DMS 273 (cell line): ENCODE results near the gene ADGRG6.
"Not testable (repeated sequence)": the region's sequence is repeated elsewhere in the genome, so short reads cannot be mapped to it uniquely, and the experiment has no call there.

Experiments
- DNase-seq: peaks from one replicate; lab custom pipeline; 2025; ENCODE audit not compliant: unreplicated experiment; lab: John Stamatoyannopoulos, UW

Gene ADGRG6

DNA sequence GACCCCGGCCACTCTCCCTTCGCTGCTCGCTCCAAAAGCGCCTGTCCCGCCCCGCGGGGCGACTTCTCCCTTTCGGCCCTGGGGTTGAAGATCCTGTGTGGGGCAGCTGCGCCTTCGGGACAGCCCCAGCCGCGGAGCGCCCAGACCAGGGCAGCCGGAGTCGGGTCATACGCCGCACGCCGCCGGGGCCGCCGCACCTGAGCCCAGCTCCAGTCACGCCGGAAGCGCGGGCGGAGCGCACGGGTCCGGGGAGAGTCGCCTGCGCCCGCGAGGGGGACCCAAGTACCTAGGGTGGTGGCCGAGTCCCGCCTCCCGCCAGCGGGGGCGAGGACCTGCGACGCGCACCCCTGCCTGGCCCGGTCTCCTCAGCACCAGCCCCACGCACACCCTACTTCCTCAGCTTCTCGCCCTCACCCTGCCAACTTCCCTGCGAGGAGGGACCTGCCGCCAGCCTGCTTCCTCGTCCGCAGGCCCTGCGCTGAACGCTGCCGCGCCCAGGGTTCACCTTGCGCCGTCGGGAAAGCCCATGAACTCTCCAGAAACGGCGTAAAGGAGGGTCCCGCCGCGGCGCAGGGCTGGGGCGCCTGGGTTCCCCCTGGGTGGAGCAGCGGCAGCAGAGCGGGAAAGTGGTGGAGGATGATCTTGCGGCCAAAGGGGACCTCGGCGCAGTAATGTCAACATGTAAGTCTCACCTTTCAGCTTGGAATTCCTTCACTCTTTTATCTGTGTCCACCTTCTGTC lies at the start of gene ADGRG6:
Gene ADGRG6 (plus strand): TSS at position 357 of the 741 bp plus-strand sequence. CDS start 323 bp downstream, at position 680.
- peak; percentile 65 for DNase-seq

- no peak for DNase-seq
These were observed 47.3 kb upstream of the ADGRG6 start for GRCh38 chr6:142254513-142254912.

DNA sequence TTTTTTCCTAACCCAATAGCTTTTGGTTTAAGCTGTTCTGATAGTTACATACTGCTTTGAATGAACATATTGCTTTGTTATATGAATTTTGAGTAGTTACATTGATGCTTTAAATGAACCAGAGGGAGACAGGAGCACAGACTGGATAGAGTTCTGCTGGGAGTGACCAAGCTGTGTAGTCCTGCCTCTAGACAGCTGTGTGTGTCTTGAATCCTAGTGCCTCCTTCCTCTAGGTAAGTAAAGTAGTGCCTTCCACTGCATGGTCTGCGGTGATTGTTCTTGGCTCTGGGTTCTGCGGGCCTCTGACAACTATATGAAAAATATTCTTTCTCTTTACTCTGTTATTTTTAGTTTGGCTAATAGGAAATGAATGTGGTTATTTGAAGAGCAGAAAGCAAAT lies 46.0 kb upstream of the ADGRG6 start:
- DNase-seq, result no peak

DNA sequence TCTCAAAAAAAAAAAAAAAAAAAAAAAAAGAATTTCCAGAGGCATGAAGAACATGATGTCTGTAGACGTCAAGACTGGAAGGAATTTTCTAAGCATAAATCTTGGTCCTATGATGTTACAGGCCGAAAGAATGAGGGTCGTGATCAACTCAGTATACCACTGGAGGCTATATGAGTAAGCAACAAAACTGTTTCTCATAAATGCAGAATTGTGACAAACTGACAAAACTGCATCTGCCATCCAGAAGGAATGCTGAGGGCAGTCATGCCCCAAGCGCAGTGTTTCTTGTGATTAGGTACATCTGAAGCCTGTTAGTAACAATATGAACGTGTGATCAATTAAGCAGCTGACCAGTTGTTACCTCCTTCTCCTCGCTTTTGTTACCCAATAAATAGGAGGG lies 43.5 kb upstream of the ADGRG6 start:
- DNase-seq, result no peak

GRCh38 chr6:142258757-142259156 lies 43.0 kb upstream of the ADGRG6 start:
- no peak for DNase-seq

DNA sequence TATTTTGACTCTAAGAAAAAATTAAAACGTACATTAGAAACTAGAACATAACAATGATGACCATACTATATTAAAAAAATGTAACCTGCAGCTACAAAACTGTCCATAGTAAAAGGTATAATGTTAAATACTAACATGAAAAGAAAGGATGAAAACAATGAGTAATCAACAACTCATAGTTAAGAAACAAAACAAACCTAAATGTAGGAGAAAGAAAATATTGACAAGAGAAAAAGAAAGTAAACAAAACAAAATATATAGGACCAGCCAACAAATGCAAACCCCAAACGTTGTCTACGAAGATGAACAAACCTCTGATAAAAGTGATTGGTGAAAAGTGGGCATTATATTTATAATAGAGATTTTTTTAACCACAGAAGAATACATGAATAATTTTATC lies 41.1 kb upstream of the ADGRG6 start:
- no peak for DNase-seq

DNA sequence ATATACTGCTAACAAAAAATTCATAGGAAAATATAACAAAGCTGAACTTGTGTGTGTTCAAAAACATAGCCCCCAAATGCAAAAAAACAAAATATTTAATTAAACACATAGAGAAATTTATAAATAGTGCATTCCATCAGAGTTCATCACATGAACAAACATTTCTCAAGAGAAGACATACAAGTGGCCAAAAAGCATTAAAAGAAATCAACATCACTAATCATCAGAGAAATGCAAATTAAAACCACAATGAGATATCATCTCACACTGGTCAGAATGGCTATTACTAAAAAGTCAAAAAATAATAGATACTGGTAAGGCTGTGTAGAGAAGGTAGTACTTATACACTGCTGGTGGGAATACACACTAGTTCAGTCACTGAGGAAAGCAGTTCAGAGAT lies 39.6 kb upstream of the ADGRG6 start:
- DNase-seq, result no peak

DNA sequence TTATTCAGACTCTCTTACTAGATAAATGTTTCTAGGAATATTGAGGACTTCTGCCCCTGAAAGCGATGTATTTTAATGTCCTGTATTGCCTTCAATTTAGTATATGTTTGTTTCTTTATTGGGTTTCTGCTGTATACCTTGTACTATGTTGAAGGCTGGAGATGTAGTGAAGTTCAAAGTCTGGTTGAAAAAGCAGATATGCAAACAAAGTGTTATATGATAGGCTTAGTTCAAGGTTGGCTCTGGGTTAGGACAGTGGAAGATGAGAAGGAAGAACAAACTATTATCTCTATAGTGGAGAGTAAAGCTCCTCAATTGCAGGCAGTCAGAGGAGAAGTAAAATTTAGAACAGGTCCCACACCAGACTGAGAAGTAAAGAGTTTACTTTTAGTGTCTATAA lies 36.3 kb upstream of the ADGRG6 start:
- no peak for DNase-seq

GRCh38 chr6:142266060-142266459 lies 35.7 kb upstream of the ADGRG6 start:
- no peak for DNase-seq

DNA sequence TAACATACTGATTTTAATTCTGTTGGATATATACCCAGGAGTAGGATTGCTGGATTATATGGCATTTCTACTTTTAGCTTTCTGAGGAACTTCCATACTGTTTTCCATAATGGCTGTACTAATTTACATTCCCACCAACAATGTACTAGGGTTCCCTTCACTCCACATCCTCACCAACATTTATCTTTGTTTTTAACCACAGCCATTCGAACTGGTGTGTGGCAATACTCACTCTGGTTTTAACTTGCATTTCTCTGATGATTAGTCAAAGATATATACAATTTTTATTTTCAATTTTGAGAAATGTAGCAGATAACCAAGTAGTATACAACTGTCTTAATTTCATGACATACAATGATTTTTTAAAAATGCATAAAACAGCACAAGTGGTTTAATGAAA lies 30.3 kb upstream of the ADGRG6 start:
- DNase-seq, result no peak

GRCh38 chr6:142274656-142275055 lies 27.2 kb upstream of the ADGRG6 start:
- DNase-seq, result no peak

GRCh38 chr6:142275236-142276006 lies 26.4 kb upstream of the ADGRG6 start:
- DNase-seq, result no peak

GRCh38 chr6:142276256-142276655 lies 25.6 kb upstream of the ADGRG6 start:
- DNase-seq, result no peak

- no peak for DNase-seq
These were observed 22.2 kb upstream of the ADGRG6 start for GRCh38 chr6:142279350-142280180.

DNA sequence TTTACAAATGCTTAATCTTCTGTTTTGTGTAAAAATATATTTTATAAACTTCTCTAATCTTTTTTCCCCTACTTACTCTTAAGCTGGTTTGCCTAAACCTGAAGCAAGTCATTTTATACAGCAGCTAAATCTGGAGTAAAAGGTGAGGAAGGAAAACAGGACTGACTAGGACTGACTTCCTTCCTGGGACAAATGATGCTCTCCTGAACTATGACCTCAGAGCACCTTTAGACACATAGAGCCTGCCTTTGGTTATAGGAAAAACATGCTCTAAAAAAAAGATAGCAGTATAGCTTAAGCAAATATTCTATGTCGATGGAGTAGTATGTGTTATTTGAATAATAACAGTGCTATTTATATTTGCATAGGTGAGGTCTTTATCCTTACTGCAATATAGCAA lies 21.5 kb upstream of the ADGRG6 start:
- no peak for DNase-seq

- no peak for DNase-seq
These were observed 20.9 kb upstream of the ADGRG6 start for GRCh38 chr6:142280927-142281326.

GRCh38 chr6:142283138-142283537 lies 18.7 kb upstream of the ADGRG6 start:
- not testable (repeated sequence) for DNase-seq

DNA sequence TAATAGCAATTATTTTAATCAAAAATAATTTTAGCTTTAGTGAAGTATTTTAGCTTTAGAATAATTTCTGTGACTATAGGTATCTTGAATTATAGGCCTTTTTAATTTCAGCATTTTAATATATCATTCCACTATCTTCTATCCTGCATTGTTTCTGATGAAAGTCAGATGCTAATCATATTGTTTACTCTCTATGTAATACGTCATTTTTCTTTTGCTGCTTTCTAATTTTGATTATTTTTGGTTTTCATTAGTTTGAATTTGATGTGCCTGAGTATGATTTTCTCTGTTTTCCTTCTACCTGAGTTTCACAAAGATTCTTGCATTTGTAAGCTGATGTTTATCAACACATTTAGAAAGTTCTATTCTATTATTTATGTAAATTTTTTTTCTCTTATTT lies 17.4 kb upstream of the ADGRG6 start:
- no peak for DNase-seq

- no peak for DNase-seq
These were observed 16.3 kb upstream of the ADGRG6 start for GRCh38 chr6:142285235-142286087.

GRCh38 chr6:142286088-142286409 lies 15.8 kb upstream of the ADGRG6 start:
- no peak for DNase-seq

GRCh38 chr6:142289687-142290086 lies 12.1 kb upstream of the ADGRG6 start:
- no peak for DNase-seq
